Astrocyte (in vitro differentiated cells and primary cell): ENCODE measurements around the gene PRKCH. TPM values are rescaled to one million over a fixed set of nuclear protein-coding genes. Genes with fewer than 3 reads are reported as not detected.

Source experiments
- DNase-seq: peaks from one replicate; pipeline ENCODE4 v3.0.0-alpha.2; 2010; ENCODE audit warnings: low read depth
- FAIRE-seq: peaks from 2 replicates; lab custom pipeline; 2011; peaks lifted over from hg19 to GRCh38; lab: Jason Lieb, UNC
- H2AFZ ChIP-seq: 2 replicates; pipeline ENCODE4 v1.6.0; 2012; ENCODE audit warnings: low read depth, low read length, inconsistent platforms
- H3K27ac ChIP-seq: 2 replicates; pipeline ENCODE4 v1.5.1; 2011; ENCODE audit warnings: low read depth, low read length, inconsistent platforms
- H3K27me3 ChIP-seq: 2 replicates; pipeline ENCODE4 v1.6.0; 2011; ENCODE audit warnings: low read length, inconsistent platforms; ENCODE audit not compliant: insufficient read depth
- H3K36me3 ChIP-seq: 2 replicates; pipeline ENCODE4 v1.5.1; 2011; ENCODE audit warnings: low read length, inconsistent platforms; ENCODE audit not compliant: insufficient read depth
- H3K4me1 ChIP-seq: 2 replicates; pipeline ENCODE4 v1.5.1; 2011; ENCODE audit warnings: low read length, inconsistent platforms; ENCODE audit not compliant: insufficient read depth
- H3K4me2 ChIP-seq: 2 replicates; pipeline ENCODE4 v1.6.0; 2012; ENCODE audit warnings: low read length, inconsistent platforms
- H3K4me3 ChIP-seq: 2 replicates; pipeline ENCODE4 v1.5.1; 2011; ENCODE audit warnings: low read depth, mild to moderate bottlenecking, low read length, inconsistent platforms; ENCODE audit not compliant: insufficient read depth
- H3K79me2 ChIP-seq: 2 replicates; pipeline ENCODE4 v1.6.0; 2012; ENCODE audit warnings: mild to moderate bottlenecking, low read length, inconsistent platforms; ENCODE audit not compliant: insufficient read depth
- H3K9ac ChIP-seq: 2 replicates; pipeline ENCODE4 v1.6.0; 2012; ENCODE audit warnings: mild to moderate bottlenecking, low read length, inconsistent platforms
- H3K9me3 ChIP-seq: 2 replicates; pipeline ENCODE4 v1.5.1; 2012; ENCODE audit warnings: low read depth, mild to moderate bottlenecking, low read length, inconsistent platforms; ENCODE audit not compliant: insufficient read depth
- H4K20me1 ChIP-seq: 2 replicates; pipeline ENCODE4 v1.6.0; 2012; ENCODE audit warnings: low read length, inconsistent platforms; ENCODE audit not compliant: insufficient read depth
- H3K27ac Mint-ChIP-seq: one replicate; pipeline ENCODE4 v1.8.0; 2021; ENCODE audit warnings: mild to moderate bottlenecking, mixed read lengths; ENCODE audit not compliant: unreplicated experiment
- H3K27me3 Mint-ChIP-seq: one replicate; pipeline ENCODE4 v1.8.0; 2021; ENCODE audit warnings: low read depth, mixed read lengths; ENCODE audit not compliant: unreplicated experiment
- H3K36me3 Mint-ChIP-seq: one replicate; pipeline ENCODE4 v1.8.0; 2021; ENCODE audit warnings: low read depth, mixed read lengths; ENCODE audit not compliant: unreplicated experiment
- H3K4me1 Mint-ChIP-seq: one replicate; pipeline ENCODE4 v1.8.0; 2021; ENCODE audit warnings: low read depth, mixed read lengths; ENCODE audit not compliant: unreplicated experiment
- H3K4me3 Mint-ChIP-seq: one replicate; pipeline ENCODE4 v1.8.0; 2021; ENCODE audit warnings: mild to moderate bottlenecking, moderate library complexity, mixed read lengths; ENCODE audit not compliant: unreplicated experiment
- H3K9me3 Mint-ChIP-seq: one replicate; pipeline ENCODE4 v1.8.0; 2021; ENCODE audit warnings: mild to moderate bottlenecking, mixed read lengths; ENCODE audit not compliant: unreplicated experiment
- EZH2 ChIP-seq: IDR thresholded peaks from 2 replicates; pipeline ENCODE4 v1.6.1; 2012; ENCODE audit warnings: mild to moderate bottlenecking, low read length, inconsistent platforms; ENCODE audit not compliant: insufficient read depth
- total RNA-seq: library from RNA; stranded (reverse); gene quantifications from 2 replicates; pipeline ENCODE4 v1.2.1, GENCODE V29; 2021
- TF ChIP-seq, protein P1 (sequence below): IDR thresholded peaks from 2 replicates; pipeline ENCODE4 v1.5.1; 2011; ENCODE audit warnings: low read depth, mild to moderate bottlenecking, inconsistent platforms, low read length, moderate library complexity; ENCODE audit not compliant: insufficient read depth

Gene PRKCH
- total RNA-seq, 1 donor from 2014 or later, result 6.0 TPM

DNA sequence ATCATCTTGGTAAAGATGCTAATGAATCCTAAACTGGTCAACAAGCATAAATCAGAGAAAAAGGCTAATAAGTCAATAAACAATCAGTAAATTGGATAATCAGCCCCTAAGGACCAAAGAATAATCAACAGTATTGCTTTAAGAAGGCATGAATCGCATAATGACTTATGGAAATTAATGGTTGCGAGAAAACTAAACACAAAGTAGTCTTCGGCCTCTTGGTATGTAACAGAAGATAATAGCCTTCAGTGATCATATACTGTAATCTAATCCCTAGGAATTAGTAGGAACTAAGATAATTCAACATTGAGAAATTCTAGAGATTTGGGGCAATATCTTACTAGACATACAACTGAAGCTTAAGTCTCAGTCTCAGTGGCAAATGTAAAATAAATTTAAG lies 122.1 kb downstream of the PRKCH start:
- no peaks in the 10 kb centered on the region for H3K36me3 Mint-ChIP-seq
- H3K27me3 Mint-ChIP-seq, result peaks cover 2% of the 10 kb centered on the region
- no peak for TF ChIP-seq EZH2
- TF ChIP-seq, protein P1, sequence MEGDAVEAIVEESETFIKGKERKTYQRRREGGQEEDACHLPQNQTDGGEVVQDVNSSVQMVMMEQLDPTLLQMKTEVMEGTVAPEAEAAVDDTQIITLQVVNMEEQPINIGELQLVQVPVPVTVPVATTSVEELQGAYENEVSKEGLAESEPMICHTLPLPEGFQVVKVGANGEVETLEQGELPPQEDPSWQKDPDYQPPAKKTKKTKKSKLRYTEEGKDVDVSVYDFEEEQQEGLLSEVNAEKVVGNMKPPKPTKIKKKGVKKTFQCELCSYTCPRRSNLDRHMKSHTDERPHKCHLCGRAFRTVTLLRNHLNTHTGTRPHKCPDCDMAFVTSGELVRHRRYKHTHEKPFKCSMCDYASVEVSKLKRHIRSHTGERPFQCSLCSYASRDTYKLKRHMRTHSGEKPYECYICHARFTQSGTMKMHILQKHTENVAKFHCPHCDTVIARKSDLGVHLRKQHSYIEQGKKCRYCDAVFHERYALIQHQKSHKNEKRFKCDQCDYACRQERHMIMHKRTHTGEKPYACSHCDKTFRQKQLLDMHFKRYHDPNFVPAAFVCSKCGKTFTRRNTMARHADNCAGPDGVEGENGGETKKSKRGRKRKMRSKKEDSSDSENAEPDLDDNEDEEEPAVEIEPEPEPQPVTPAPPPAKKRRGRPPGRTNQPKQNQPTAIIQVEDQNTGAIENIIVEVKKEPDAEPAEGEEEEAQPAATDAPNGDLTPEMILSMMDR, result no peak
- H3K27ac ChIP-seq, result no peak overlapping the region
- peaks cover 11% of the 10 kb centered on the region for H3K4me1 Mint-ChIP-seq
- H3K36me3 ChIP-seq, result no peaks in the 10 kb centered on the region
- no peak overlapping the region for H2AFZ ChIP-seq
- H3K4me3 Mint-ChIP-seq, result no peak overlapping the region
- H3K9me3 ChIP-seq, result no peaks in the 10 kb centered on the region
- peaks cover 1% of the 10 kb centered on the region for H3K9me3 Mint-ChIP-seq
- H3K27me3 ChIP-seq, result no peaks in the 10 kb centered on the region
- DNase-seq (no peak), FAIRE-seq (no peak)
- no peaks in the 10 kb centered on the region for H3K79me2 ChIP-seq
- no peak overlapping the region for H3K27ac Mint-ChIP-seq
- peaks cover 6% of the 10 kb centered on the region for H3K4me1 ChIP-seq
- no peaks in the 10 kb centered on the region for H4K20me1 ChIP-seq
- no peak overlapping the region for H3K9ac ChIP-seq
- H3K4me3 ChIP-seq, result no peak overlapping the region
- H3K4me2 ChIP-seq, result no peak overlapping the region

DNA sequence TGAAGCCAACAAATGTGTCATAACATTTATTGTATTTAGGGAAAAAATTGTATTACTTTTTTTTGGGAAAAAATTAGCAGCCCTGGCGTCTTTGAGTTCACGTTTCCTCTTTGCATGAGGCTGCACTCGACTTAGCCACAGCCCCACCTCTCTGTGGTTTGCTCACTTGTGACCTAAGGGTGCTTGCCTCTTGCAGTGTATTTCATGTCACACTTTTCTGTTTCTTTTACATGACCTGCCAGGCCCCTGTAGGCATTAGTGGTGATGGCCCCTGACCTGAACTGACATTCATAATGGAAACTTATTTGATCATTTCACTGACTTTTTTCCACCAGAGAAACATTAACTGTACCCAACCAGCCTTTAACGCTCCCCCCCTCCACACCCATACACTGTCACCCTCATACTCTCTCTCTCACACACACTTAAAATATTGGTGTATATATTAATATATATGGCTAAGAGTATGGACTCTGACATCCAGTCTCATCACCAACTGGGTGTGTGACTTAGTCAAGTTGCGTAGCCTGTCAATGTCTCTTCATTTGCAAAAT lies 122.9 kb downstream of the PRKCH start:
- TF ChIP-seq EZH2, result no peak
- TF ChIP-seq, protein P1, result no peak
- Histone ChIP-seq H3K27me3 (no peaks in the 10 kb centered on the region), H3K36me3 (no peaks in the 10 kb centered on the region), H2AFZ (no peak overlapping the region), H3K4me2 (no peak overlapping the region), H3K79me2 (no peaks in the 10 kb centered on the region), H3K4me3 (no peak overlapping the region), H3K9me3 (no peaks in the 10 kb centered on the region), H3K27ac (no peak overlapping the region), H3K9ac (no peak overlapping the region), H3K4me1 (peaks cover 4% of the 10 kb centered on the region), H4K20me1 (no peaks in the 10 kb centered on the region)
- Mint-ChIP-seq H3K36me3 (no peaks in the 10 kb centered on the region), H3K9me3 (peaks cover 1% of the 10 kb centered on the region), H3K27me3 (peaks cover 5% of the 10 kb centered on the region), H3K4me3 (no peak overlapping the region), H3K27ac (no peak overlapping the region), H3K4me1 (peaks cover 5% of the 10 kb centered on the region)
- DNase-seq, result no peak
- no peak for FAIRE-seq

DNA sequence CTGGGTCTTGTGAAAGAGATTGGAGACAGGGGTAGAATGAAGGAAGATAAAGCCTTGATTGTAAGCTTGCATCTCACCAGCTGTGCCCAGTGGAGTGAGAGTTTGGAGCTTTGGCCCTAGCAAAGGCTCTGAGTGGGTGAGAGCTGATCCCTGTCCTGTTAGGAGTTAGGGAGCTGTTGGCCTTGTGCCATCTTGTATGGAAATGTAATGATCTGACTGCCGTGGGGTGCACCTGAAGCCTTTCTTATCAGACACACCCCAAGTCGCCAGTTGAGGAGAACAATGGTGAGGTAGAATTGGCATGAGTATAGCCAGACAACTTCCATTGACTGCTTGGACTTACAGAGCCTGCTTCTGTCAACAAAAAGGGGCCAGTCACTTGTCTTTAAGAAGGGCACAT lies 130.1 kb downstream of the PRKCH start:
- no peaks in the 10 kb centered on the region for H3K4me1 ChIP-seq
- no peaks in the 10 kb centered on the region for H3K79me2 ChIP-seq
- Mint-ChIP-seq H3K4me1 (no peaks in the 10 kb centered on the region), H3K4me3 (no peak overlapping the region), H3K9me3 (no peaks in the 10 kb centered on the region), H3K27me3 (peaks cover 2% of the 10 kb centered on the region), H3K36me3 (no peaks in the 10 kb centered on the region), H3K27ac (no peak overlapping the region)
- no peak for DNase-seq
- H3K36me3 ChIP-seq, result no peaks in the 10 kb centered on the region
- H3K27me3 ChIP-seq, result peaks cover 5% of the 10 kb centered on the region
- H2AFZ ChIP-seq, result no peak overlapping the region
- no peak overlapping the region for H3K4me2 ChIP-seq
- TF ChIP-seq, protein P1, result no peak
- TF ChIP-seq EZH2, result no peak
- no peak overlapping the region for H3K27ac ChIP-seq
- no peak overlapping the region for H3K9ac ChIP-seq
- FAIRE-seq, result no peak
- H3K4me3 ChIP-seq, result no peak overlapping the region
- H3K9me3 ChIP-seq, result no peaks in the 10 kb centered on the region
- no peaks in the 10 kb centered on the region for H4K20me1 ChIP-seq
